ENCODE measurements around the gene POGLUT3. TPM values are rescaled to one million over a fixed set of nuclear protein-coding genes. Genes with fewer than 3 reads are reported as not detected.

The POGLUT3 gene
- total RNA-seq, 1 donor from 2014 or later = 11.7 TPM

- DNase-seq (ENCODE audit: low read depth) = no peak
Observed at GRCh38 chr11:108500169-108500568, 2.0 kb upstream of the POGLUT3 start.

GRCh38 chr11:108498816-108499408 is 728 bp upstream of the POGLUT3 start:
- no peak for DNase-seq (ENCODE audit: low read depth)

- DNase-seq (ENCODE audit: low read depth) = peak; percentile 96
Observed at GRCh38 chr11:108497317-108498045, 703 bp downstream of the POGLUT3 start.

DNA sequence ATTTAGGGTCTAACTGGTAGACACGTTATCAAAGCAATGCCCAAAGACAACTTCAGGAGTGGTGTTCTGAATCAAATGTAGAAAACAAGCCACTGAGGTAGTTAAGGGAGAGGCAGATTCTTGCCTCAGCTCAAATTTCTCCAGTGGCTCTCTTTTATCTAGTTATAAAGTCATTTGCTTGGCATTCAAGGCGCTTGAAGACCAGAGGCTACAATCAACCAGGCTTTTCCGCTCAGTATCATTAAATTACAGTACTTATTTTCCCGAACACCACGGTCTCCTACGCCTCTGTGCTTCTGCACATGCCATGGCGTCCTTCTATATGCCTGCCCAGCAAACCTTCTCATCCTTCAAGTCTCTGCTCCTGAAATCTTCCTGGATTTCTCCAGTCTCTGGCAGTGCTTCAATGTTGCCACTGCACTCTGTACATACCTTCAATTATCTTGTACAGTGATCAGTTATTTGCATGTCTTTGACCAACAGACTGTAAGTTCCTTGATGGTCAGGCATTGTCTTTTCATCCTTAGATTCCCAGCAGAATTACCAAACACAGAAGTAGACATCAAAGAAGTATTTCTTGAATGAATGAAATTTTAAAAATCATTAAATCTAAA is 1.4 kb downstream of the POGLUT3 start:
- peak; percentile 18 for DNase-seq (ENCODE audit: low read depth)

- no peak for DNase-seq (ENCODE audit: low read depth)
Observed at GRCh38 chr11:108495326-108495725, 2.9 kb downstream of the POGLUT3 start.

DNA sequence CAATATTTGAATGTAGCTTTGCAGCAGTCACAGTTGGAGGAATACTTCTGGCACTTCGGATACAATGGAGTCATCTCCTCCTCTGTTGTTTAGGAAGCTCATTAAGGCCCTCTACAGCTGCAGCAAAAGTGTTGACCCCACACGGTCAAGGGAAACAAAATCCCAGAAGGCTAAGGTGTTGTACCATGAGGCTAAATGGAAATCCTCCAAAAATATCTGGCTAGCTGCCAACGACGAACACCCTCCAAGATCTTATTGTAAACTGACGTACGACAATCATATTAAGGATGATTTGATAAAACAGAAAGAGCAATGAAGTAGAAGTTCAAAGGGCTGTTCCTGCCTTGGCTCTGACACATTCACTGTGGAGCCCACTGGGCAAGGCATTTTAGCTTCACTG is 4.0 kb downstream of the POGLUT3 start:
- DNase-seq (ENCODE audit: low read depth) = no peak

- no peak for DNase-seq (ENCODE audit: low read depth)
Observed at GRCh38 chr11:108491936-108492335, 6.2 kb downstream of the POGLUT3 start.

GRCh38 chr11:108486828-108487227 is 11.4 kb downstream of the POGLUT3 start:
- DNase-seq (ENCODE audit: low read depth) = no peak

DNA sequence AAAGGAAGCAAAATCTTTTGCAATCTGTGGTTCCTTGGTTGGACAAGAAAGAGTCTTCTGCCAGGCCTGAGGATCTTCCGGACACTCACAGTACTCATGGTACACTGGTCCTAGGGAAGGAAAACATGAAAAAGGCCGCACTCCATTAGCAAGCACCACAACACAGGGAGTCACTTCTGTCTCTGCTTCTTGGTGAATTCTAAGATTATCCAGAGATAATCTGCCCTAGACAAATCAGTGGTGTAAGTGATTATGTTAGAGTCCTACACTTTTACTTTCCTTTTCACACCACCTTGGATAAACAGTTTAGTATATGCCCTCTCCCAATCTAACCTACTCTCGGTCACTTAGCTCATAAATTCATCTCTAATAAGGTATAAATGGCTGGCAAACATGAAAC is 11.9 kb downstream of the POGLUT3 start:
- no peak for DNase-seq (ENCODE audit: low read depth)

- peak; percentile 75 for DNase-seq (ENCODE audit: low read depth)
Observed at GRCh38 chr11:108483163-108483562, 15.0 kb downstream of the POGLUT3 start.

DNA sequence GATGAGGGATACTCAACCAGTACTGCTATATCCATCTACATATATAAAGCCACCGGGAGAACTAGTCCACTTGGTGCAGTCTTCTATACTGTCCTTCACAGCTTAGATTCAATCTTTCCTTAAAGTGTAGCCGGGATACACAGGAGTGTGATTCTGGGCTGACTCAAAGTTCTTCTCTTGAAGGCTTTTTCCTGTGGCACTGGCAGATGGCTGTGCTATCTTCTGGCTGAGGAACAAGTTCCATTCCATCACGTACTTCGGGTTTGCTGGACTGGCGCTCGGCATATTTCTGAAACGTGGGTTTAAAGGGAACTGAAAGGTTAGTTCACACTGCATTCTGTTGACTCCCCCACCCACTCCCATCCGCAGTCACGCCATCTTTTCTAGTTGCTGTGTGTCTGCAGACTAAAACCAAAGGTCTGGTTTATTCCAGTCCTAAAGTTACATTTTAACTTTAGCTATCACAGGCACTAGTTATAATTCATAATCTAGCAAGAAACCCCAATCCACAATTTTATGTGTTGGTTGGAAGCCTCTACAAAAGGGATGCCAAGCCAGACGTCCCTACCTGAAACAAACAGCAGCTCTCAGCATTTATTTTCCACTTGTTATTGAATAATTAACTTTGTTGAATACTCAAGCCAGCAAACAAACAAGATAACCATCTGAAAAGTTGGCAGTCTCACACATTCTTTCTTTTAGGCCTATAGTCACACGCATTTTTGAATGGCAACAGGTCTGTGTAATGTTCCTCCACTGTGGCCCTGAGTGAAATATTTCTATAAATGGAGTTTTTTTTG is 23.3 kb downstream of the POGLUT3 start:
- DNase-seq (ENCODE audit: low read depth) = peak; percentile 47

DNA sequence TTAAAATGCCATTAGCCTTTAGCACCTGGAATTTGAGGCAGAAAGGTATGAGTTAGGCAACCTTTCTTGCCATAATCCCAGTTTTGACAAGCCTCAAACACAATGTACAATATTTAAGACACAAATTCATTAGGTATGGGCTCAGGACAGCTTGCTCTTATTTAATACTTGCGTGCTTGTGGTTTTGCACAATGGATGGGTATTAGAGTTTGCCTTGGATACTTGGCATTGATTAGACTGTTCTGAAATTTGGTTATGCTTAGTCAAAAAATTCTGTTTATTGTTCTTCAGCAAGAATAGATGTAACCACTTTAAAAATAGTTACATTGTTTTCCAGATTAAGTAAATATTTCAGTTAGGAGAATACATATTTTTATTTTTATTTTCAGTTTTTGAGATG is 25.5 kb downstream of the POGLUT3 start:
- no peak for DNase-seq (ENCODE audit: low read depth)

- no peak for DNase-seq (ENCODE audit: low read depth)
Observed at GRCh38 chr11:108468478-108468864, 29.7 kb downstream of the POGLUT3 start.

- peak; percentile 92 for DNase-seq (ENCODE audit: low read depth)
Observed at GRCh38 chr11:108467091-108467823, 30.9 kb downstream of the POGLUT3 start, which contains the start of gene C11orf65. TSS of gene C11orf65 (minus strand) at chr11:108467529. CDS start at chr11:108461559, 5,970 bp downstream.

- DNase-seq (ENCODE audit: low read depth) = no peak
Observed at GRCh38 chr11:108466405-108466804, 31.8 kb downstream of the POGLUT3 start.

- DNase-seq (ENCODE audit: low read depth) = no peak
Observed at GRCh38 chr11:108453207-108453835, 44.9 kb downstream of the POGLUT3 start.

Other genes starting within 250 kb of the POGLUT3 start
- gene C11orf65, start 30.9 kb downstream of the POGLUT3 start, total RNA-seq = 1.7 TPM in 1 of 2 replicates, not detected in the other
- gene EXPH5, start 95.4 kb upstream of the POGLUT3 start, total RNA-seq = 6.7 and 9.9 TPM in 2 replicates
- 13.2 and 29.4 TPM in 2 replicates for gene DDX10, start 166.7 kb upstream of the POGLUT3 start, total RNA-seq